Adipocyte (in vitro differentiated cells): ENCODE measurements around the gene FAM236B.
"Not testable (repeated sequence)": the region's sequence is repeated elsewhere in the genome, so short reads cannot be mapped to it uniquely, and the experiment has no call there.

Experiments used
- DNase-seq: peaks from one replicate; pipeline ENCODE4 v3.0.0-alpha.2; 2015; ENCODE audit warnings: low read depth
- H3K27me3 ChIP-seq: replicated peaks from 2 replicates; pipeline ENCODE4 v1.7.0; 2013; ENCODE audit warnings: mild to moderate bottlenecking, low read length, moderate library complexity; ENCODE audit not compliant: control insufficient read depth, insufficient read depth
- H3K36me3 ChIP-seq: 2 replicates; pipeline ENCODE4 v1.7.0; 2013; ENCODE audit warnings: low read length, mild to moderate bottlenecking, moderate library complexity; ENCODE audit not compliant: control insufficient read depth, insufficient read depth, severe bottlenecking
- H3K4me1 ChIP-seq: 2 replicates; pipeline ENCODE4 v1.7.0; 2013; ENCODE audit warnings: mild to moderate bottlenecking, low read length, moderate library complexity; ENCODE audit not compliant: control insufficient read depth, insufficient read depth
- H3K4me3 ChIP-seq: 2 replicates; pipeline ENCODE4 v1.7.0; 2013; ENCODE audit warnings: mild to moderate bottlenecking, low read length, moderate library complexity
- H3K9ac ChIP-seq: 2 replicates; pipeline ENCODE4 v1.7.0; 2013; ENCODE audit warnings: mild to moderate bottlenecking, low read length, moderate library complexity
- H3K9me3 ChIP-seq: 2 replicates; pipeline ENCODE4 v1.7.0; 2013; ENCODE audit warnings: mild to moderate bottlenecking, low read length, moderate library complexity; ENCODE audit not compliant: control insufficient read depth

The FAM236B gene

GRCh38 chrX:72745546-72745945 lies 36.9 kb downstream of the FAM236B start:
- not testable (repeated sequence) for H3K9me3 ChIP-seq, H3K4me1 ChIP-seq, H3K27me3 ChIP-seq, DNase-seq, H3K36me3 ChIP-seq, H3K4me3 ChIP-seq, H3K9ac ChIP-seq

GRCh38 chrX:72735561-72735960 lies 46.9 kb downstream of the FAM236B start:
- Histone ChIP-seq H3K27me3 (peaks cover 10% of the 10 kb centered on the region), H3K4me1 (no peaks in the 10 kb centered on the region), H3K4me3 (no peak overlapping the region), H3K9ac (no peak overlapping the region), H3K36me3 (no peaks in the 10 kb centered on the region), H3K9me3 (peaks cover 28% of the 10 kb centered on the region)
- no peak for DNase-seq

GRCh38 chrX:72733636-72734035 lies 48.8 kb downstream of the FAM236B start:
- DNase-seq, H3K9ac ChIP-seq, H3K4me1 ChIP-seq, H3K36me3 ChIP-seq, H3K4me3 ChIP-seq: not testable (repeated sequence)
- peaks cover 27% of the 10 kb centered on the region for H3K9me3 ChIP-seq
- H3K27me3 ChIP-seq, result peaks cover 10% of the 10 kb centered on the region
